ENCODE data around the gene ABCF2. TPM values are rescaled to one million over a fixed set of nuclear protein-coding genes. Genes with fewer than 3 reads are reported as not detected.

ABCF2 gene
- total RNA-seq, 2 experiments from 2014 or later = 33.9 to 35.5 TPM

GRCh38 chr7:151192002-151192539 lies 34.9 kb downstream of the ABCF2 start:
- Mint-ChIP-seq H3K4me3 (no peak overlapping the region), H3K27ac (no peak overlapping the region), H3K36me3 (ENCODE audit: low read depth) (no peaks in the 10 kb centered on the region), H3K9me3 (no peaks in the 10 kb centered on the region), H3K27me3 (ENCODE audit: low read depth) (no peaks in the 10 kb centered on the region), H3K4me1 (ENCODE audit: low read depth) (no peaks in the 10 kb centered on the region)
- no peak for DNase-seq
- intact Hi-C loops (cut with micrococcal nuclease) = no loop called here
- CTCF ChIA-PET = no interaction called here

DNA sequence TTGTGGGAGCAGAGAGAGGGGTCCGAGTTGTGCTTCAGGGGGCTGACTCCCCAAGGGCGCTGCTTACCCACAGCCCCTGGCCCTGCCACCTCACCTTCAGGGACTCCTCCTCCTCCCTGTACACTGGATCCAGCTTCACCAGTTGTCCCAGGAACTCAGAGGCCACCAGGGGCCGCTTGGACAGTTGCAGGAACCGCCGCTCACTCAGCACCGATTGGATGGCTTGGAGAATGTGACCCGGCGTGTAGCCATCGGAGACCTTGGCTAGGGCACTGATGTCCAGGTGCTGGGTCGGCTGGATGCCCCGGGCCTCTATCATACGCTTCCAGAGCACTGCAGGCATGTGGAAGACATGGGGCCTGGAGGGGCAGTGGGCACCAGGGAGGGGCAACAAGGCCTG lies 35.5 kb downstream of the ABCF2 start:
- no peak for DNase-seq
- H3K9me3 Mint-ChIP-seq = no peaks in the 10 kb centered on the region
- H3K27me3 Mint-ChIP-seq (ENCODE audit: low read depth) = no peaks in the 10 kb centered on the region
- CTCF ChIA-PET = interaction anchor here (0.6 kb wide), 1 partner anchor 59 kb away, joined by 3 read pairs; no protein-coding TSS in a partner anchor
- no peaks in the 10 kb centered on the region for H3K36me3 Mint-ChIP-seq (ENCODE audit: low read depth)
- H3K4me1 Mint-ChIP-seq (ENCODE audit: low read depth) = no peaks in the 10 kb centered on the region
- intact Hi-C loops (cut with micrococcal nuclease) = no loop called here
- no peak overlapping the region for H3K4me3 Mint-ChIP-seq
- no peak overlapping the region for H3K27ac Mint-ChIP-seq

DNA sequence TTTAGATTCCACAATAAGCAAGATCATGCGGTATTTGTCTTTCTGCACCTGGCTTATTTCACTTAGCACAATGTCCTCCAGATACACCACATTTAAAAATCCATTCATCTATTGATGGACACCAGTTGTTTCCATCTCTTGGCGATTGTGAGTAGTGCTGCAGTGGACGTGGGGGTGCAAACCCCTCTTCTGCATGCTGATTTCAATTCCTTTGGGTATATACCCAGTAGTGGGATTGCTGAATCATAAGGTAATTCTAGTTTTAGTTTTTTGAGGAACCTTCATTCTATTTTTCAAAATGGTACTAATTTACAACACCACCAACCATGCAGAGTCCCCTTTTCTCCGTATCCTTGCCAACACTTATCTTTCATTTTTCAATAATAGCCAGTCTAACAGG lies 38.0 kb downstream of the ABCF2 start:
- Mint-ChIP-seq H3K27me3 (ENCODE audit: low read depth) (no peaks in the 10 kb centered on the region), H3K4me3 (no peak overlapping the region), H3K4me1 (ENCODE audit: low read depth) (no peaks in the 10 kb centered on the region), H3K9me3 (no peaks in the 10 kb centered on the region), H3K36me3 (ENCODE audit: low read depth) (no peaks in the 10 kb centered on the region), H3K27ac (no peak overlapping the region)
- CTCF ChIA-PET = no interaction called here
- intact Hi-C loops (cut with micrococcal nuclease) = no loop called here
- no peak for DNase-seq

GRCh38 chr7:151188252-151188542 lies 38.8 kb downstream of the ABCF2 start:
- intact Hi-C loops (cut with micrococcal nuclease) = no loop called here
- Mint-ChIP-seq H3K9me3 (no peaks in the 10 kb centered on the region), H3K4me1 (ENCODE audit: low read depth) (no peaks in the 10 kb centered on the region), H3K36me3 (ENCODE audit: low read depth) (no peaks in the 10 kb centered on the region), H3K27ac (no peak overlapping the region), H3K4me3 (no peak overlapping the region), H3K27me3 (ENCODE audit: low read depth) (no peaks in the 10 kb centered on the region)
- CTCF ChIA-PET = no interaction called here
- no peak for DNase-seq

- Mint-ChIP-seq H3K27me3 (ENCODE audit: low read depth) (no peaks in the 10 kb centered on the region), H3K9me3 (no peaks in the 10 kb centered on the region), H3K4me1 (ENCODE audit: low read depth) (no peaks in the 10 kb centered on the region), H3K27ac (no peak overlapping the region), H3K36me3 (ENCODE audit: low read depth) (no peaks in the 10 kb centered on the region), H3K4me3 (no peak overlapping the region)
- DNase-seq = no peak
- intact Hi-C loops (cut with micrococcal nuclease) = no loop called here
- CTCF ChIA-PET = no interaction called here
These were observed 39.4 kb downstream of the ABCF2 start for GRCh38 chr7:151187409-151188251.

GRCh38 chr7:151186640-151187408 lies 40.2 kb downstream of the ABCF2 start, which contains the start of gene ASB10:
ASB10 (minus strand) TSS chr7:151187250; CDS start chr7:151187130, 120 bp downstream.
- H3K9me3 Mint-ChIP-seq = no peaks in the 10 kb centered on the region
- H3K4me1 Mint-ChIP-seq (ENCODE audit: low read depth) = no peaks in the 10 kb centered on the region
- no peaks in the 10 kb centered on the region for H3K27me3 Mint-ChIP-seq (ENCODE audit: low read depth)
- H3K4me3 Mint-ChIP-seq = no peak within 1 kb of the TSS
- DNase-seq = no peak
- no peaks in the 10 kb centered on the region for H3K36me3 Mint-ChIP-seq (ENCODE audit: low read depth)
- H3K27ac Mint-ChIP-seq = no peak within 1 kb of the TSS
- CTCF ChIA-PET = no interaction called here
- intact Hi-C loops (cut with micrococcal nuclease) = no loop called here

- DNase-seq = no peak
- H3K27me3 Mint-ChIP-seq (ENCODE audit: low read depth) = no peaks in the 10 kb centered on the region
- H3K27ac Mint-ChIP-seq = no peak overlapping the region
- CTCF ChIA-PET = no interaction called here
- H3K36me3 Mint-ChIP-seq (ENCODE audit: low read depth) = no peaks in the 10 kb centered on the region
- no peaks in the 10 kb centered on the region for H3K9me3 Mint-ChIP-seq
- H3K4me1 Mint-ChIP-seq (ENCODE audit: low read depth) = no peaks in the 10 kb centered on the region
- H3K4me3 Mint-ChIP-seq = no peak overlapping the region
- intact Hi-C loops (cut with micrococcal nuclease) = no loop called here
These were observed 41.0 kb downstream of the ABCF2 start for GRCh38 chr7:151185762-151186639.

- DNase-seq = no peak
- intact Hi-C loops (cut with micrococcal nuclease) = no loop called here
- Mint-ChIP-seq H3K4me3 (no peak overlapping the region), H3K4me1 (ENCODE audit: low read depth) (no peaks in the 10 kb centered on the region), H3K27ac (no peak overlapping the region), H3K9me3 (no peaks in the 10 kb centered on the region), H3K27me3 (ENCODE audit: low read depth) (peaks cover 7% of the 10 kb centered on the region), H3K36me3 (ENCODE audit: low read depth) (no peaks in the 10 kb centered on the region)
- CTCF ChIA-PET = interaction anchor here (1.2 kb wide), 1 partner anchor 57 kb away, joined by 3 read pairs; no protein-coding TSS in a partner anchor
These were observed 46.0 kb downstream of the ABCF2 start for GRCh38 chr7:151181011-151181431.

GRCh38 chr7:151179946-151180345 lies 47.1 kb downstream of the ABCF2 start:
- DNase-seq = no peak
- H3K4me1 Mint-ChIP-seq (ENCODE audit: low read depth) = no peaks in the 10 kb centered on the region
- peaks cover 7% of the 10 kb centered on the region for H3K27me3 Mint-ChIP-seq (ENCODE audit: low read depth)
- H3K36me3 Mint-ChIP-seq (ENCODE audit: low read depth) = no peaks in the 10 kb centered on the region
- CTCF ChIA-PET = interaction anchor here (0.8 kb wide), 1 partner anchor 10 kb away, joined by 3 read pairs; no protein-coding TSS in a partner anchor
- intact Hi-C loops (cut with micrococcal nuclease) = no loop called here
- H3K27ac Mint-ChIP-seq = no peak overlapping the region
- no peaks in the 10 kb centered on the region for H3K9me3 Mint-ChIP-seq
- no peak overlapping the region for H3K4me3 Mint-ChIP-seq

GRCh38 chr7:151179287-151179860 lies 47.6 kb downstream of the ABCF2 start:
- Mint-ChIP-seq H3K9me3 (no peaks in the 10 kb centered on the region), H3K27me3 (ENCODE audit: low read depth) (peaks cover 7% of the 10 kb centered on the region), H3K4me1 (ENCODE audit: low read depth) (no peaks in the 10 kb centered on the region), H3K4me3 (no peak overlapping the region), H3K27ac (no peak overlapping the region), H3K36me3 (ENCODE audit: low read depth) (no peaks in the 10 kb centered on the region)
- CTCF ChIA-PET = interaction anchor here (0.6 to 0.8 kb wide), 2 partner anchors 10 to 17 kb away, joined by 3 read pairs; no protein-coding TSS in a partner anchor
- intact Hi-C loops (cut with micrococcal nuclease) = no loop called here
- DNase-seq = no peak

DNA sequence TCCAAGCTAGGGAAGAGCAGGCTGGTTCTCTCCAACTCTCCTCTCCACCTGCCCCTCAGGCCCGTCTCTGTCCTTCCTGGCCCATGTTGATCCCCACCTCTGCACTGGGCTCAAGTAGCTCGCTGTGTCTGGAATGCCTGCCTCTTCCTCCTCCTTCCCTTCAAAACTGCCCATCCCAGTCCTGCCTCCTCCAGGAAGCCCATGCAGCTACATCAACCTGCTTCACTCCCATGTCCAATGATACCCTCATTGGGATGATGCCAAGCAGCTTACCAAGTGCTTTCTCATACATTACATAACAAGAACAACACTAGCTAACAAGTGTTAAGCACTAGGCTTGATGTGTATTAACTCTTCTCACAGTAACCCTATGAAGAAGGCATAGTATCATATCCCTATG lies 48.2 kb downstream of the ABCF2 start:
- Mint-ChIP-seq H3K9me3 (no peaks in the 10 kb centered on the region), H3K36me3 (ENCODE audit: low read depth) (no peaks in the 10 kb centered on the region), H3K27me3 (ENCODE audit: low read depth) (peaks cover 7% of the 10 kb centered on the region), H3K27ac (no peak overlapping the region), H3K4me1 (ENCODE audit: low read depth) (no peaks in the 10 kb centered on the region), H3K4me3 (no peak overlapping the region)
- CTCF ChIA-PET = no interaction called here
- no peak for DNase-seq
- intact Hi-C loops (cut with micrococcal nuclease) = no loop called here

- H3K9me3 Mint-ChIP-seq = no peaks in the 10 kb centered on the region
These were observed 48.8 kb downstream of the ABCF2 start for GRCh38 chr7:151178236-151178635.

More at GRCh38 chr7:151178236-151178635, 48.8 kb downstream of the ABCF2 start:
- Mint-ChIP-seq H3K4me1 (ENCODE audit: low read depth) (no peaks in the 10 kb centered on the region), H3K4me3 (no peak overlapping the region), H3K27me3 (ENCODE audit: low read depth) (peaks cover 12% of the 10 kb centered on the region), H3K36me3 (ENCODE audit: low read depth) (no peaks in the 10 kb centered on the region), H3K27ac (no peak overlapping the region)
- no peak for DNase-seq
- CTCF ChIA-PET = interaction anchor here (0.7 to 2.6 kb wide), 2 partner anchors 10 to 85 kb away, joined by 3 to 8 read pairs; partner anchors contain the start of gene GBX1
- intact Hi-C loops (cut with micrococcal nuclease) = no loop called here

Measured in activated naive CD4-positive, alpha-beta T cell treated with anti-CD3 and anti-CD28 coated beads for 36 hours (primary cell).